Activated naive CD8-positive, alpha-beta T cell treated with anti-CD3 and anti-CD28 coated beads, Interleukin-2, amount 50 U/mL, for 24 hours (primary cell): Measurements from ENCODE around the gene TCF21.

Experiments
- ATAC-seq: fragments of 150-1000 bp; cut with Tn5 transposase; one replicate; pipeline ENCODE4 v1.10.0; 2021
- DNase-seq: peaks from one replicate; pipeline ENCODE4 v3.0.0; 2021
- H3K27ac Mint-ChIP-seq: one replicate; pipeline ENCODE4 v1.8.0; 2021; ENCODE audit warnings: mild to moderate bottlenecking, mixed read lengths
- H3K27me3 Mint-ChIP-seq: one replicate; pipeline ENCODE4 v1.8.0; 2021; ENCODE audit warnings: mixed read lengths
- H3K36me3 Mint-ChIP-seq: one replicate; pipeline ENCODE4 v1.8.0; 2021; ENCODE audit warnings: low read depth, mixed read lengths
- H3K4me1 Mint-ChIP-seq: one replicate; pipeline ENCODE4 v1.8.0; 2021; ENCODE audit warnings: mixed read lengths
- H3K4me3 Mint-ChIP-seq: one replicate; pipeline ENCODE4 v1.8.0; 2021; ENCODE audit warnings: mild to moderate bottlenecking, moderate library complexity, mixed read lengths
- H3K9me3 Mint-ChIP-seq: one replicate; pipeline ENCODE4 v1.8.0; 2021; ENCODE audit warnings: mixed read lengths

The TCF21 gene

DNA sequence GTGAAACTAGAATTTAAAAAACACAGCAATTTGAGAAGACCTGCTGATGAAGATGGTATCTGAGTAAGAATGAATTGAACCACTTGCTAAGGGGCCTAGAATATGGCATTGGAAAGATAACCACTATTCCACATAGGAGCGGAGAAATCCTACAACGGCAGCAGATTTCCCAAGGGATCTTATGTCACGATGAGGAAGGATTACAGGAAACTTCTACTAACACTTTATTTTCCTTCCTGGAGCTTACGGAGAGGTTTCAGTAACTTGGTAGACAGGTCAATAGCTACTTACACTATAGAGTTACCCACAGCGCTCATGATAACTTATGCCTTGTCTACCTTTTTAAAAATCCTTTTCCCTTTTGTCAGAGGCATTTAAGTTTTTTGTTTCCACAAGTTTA lies 11.8 kb upstream of the TCF21 start:
- Mint-ChIP-seq H3K4me1 (no peaks in the 10 kb centered on the region), H3K36me3 (no peaks in the 10 kb centered on the region), H3K9me3 (no peaks in the 10 kb centered on the region), H3K4me3 (no peak overlapping the region), H3K27me3 (peaks cover 34% of the 10 kb centered on the region), H3K27ac (no peak overlapping the region)
- DNase-seq (no peak), ATAC-seq (no peak)

DNA sequence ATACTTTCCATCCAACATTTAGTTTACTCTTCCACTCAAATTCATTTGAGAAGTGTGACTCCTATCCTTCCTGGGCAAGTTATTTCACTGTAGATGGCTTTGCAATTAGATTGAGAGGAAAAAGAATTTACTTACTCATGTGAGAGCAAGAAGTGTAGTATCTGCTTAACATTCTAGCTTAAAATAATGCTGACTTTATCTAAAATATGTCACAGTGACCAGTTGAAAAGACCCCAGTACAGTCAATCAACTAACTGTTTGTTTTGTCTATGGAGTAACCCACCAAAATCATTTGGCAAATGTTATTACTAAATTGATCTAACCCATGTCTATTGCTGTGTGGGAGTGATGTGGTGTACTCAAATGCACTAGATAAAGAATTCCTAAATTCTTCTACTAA lies 8.9 kb upstream of the TCF21 start:
- DNase-seq = no peak
- Mint-ChIP-seq H3K27ac (no peak overlapping the region), H3K9me3 (no peaks in the 10 kb centered on the region), H3K36me3 (no peaks in the 10 kb centered on the region), H3K4me3 (no peak overlapping the region), H3K27me3 (peaks cover 40% of the 10 kb centered on the region), H3K4me1 (no peaks in the 10 kb centered on the region)
- no peak for ATAC-seq

DNA sequence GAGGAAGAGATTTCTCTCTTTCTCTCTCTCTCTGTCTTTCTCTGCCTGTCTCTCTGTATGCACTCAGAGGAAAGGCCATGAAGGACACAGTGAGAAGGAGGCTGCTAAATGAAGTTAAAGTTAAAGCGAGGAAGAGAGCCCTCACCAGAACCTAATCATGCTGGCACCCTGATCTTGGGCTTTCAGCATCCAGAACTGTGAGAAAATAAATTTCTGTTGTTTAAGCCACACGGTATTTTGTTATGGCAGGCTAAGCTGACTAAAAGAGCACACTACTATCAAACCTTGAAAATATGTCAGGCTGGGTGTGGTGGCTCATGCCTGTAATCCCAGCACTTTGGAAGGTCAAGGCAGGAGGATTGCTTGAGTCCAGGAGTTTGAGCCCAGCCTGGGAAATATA lies 8.0 kb upstream of the TCF21 start:
- H3K27ac Mint-ChIP-seq = no peak overlapping the region
- ATAC-seq = no peak

DNA sequence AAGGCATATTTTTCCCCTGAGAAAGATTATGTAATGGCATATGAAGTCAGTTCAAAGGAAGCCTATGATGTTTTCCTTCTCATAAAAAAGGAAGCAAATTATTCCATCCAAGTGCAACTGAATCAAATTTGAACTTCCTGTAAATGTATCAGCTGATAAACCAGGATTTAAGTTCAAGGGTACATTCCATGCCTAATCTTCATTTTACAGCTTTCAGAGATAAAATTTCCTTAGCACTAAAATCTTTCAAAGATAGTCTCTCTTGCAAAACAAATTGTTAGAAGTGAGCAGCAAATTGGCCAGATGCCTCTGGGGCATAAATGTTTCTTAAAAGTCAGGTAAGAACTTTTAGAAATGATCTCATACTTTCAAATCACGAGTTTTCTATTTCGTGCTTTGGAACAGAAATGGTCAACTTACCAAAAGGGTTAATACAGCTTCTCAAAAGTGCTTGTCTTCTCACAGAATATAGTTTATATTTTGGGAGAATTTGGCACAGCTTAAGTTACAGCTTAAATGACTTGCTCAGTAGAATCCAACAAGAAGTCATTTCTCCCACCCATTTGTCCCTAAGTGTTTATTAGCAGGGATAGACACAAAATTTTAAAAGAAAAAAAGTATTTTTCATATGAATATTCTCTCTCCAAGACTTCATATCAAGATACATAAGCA lies 2.7 kb upstream of the TCF21 start:
- no peaks in the 10 kb centered on the region for H3K9me3 Mint-ChIP-seq
- no peak overlapping the region for H3K27ac Mint-ChIP-seq
- H3K4me3 Mint-ChIP-seq = no peak overlapping the region
- no peak for ATAC-seq
- H3K4me1 Mint-ChIP-seq = peaks cover 28% of the 10 kb centered on the region
- H3K27me3 Mint-ChIP-seq = peaks cover 71% of the 10 kb centered on the region
- no peaks in the 10 kb centered on the region for H3K36me3 Mint-ChIP-seq
- DNase-seq = no peak

More for the DNA sequence above, 8.0 kb upstream of the TCF21 start:
- Mint-ChIP-seq H3K36me3 (no peaks in the 10 kb centered on the region), H3K4me1 (no peaks in the 10 kb centered on the region), H3K9me3 (no peaks in the 10 kb centered on the region), H3K27me3 (peaks cover 37% of the 10 kb centered on the region), H3K4me3 (no peak overlapping the region)
- no peak for DNase-seq

DNA sequence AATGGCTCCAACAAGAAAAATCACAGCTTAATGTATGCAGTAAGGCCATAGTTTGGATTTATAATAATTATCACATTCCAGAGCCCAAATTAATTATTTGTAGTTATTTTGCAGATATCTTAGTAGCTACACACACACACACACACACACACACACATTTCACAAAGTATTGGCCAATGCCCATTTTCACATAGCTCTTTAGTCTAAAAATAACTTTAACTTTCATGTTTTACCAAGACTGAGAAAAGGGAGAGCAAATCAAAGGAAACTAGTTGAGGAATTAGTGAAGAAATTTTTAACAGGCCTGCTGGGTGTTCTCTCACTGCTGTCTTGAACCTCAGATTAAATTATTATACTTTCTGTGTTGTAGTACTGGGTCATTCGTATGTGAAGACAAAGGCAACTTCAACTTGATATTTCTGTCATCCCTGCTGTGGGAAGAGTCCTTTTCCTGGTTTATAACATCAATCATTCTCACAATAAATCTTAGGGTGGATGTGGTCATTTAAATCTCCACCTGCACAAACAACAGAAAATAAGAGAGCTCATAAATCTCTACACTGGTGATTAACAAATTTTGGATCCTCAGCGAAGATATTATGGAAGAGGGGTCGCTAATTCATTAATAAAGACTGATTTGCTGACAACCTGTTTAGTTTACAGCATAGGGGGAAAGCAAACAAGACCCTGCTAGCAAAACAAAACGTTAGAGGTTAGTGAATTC lies 1.6 kb upstream of the TCF21 start:
- no peak overlapping the region for H3K27ac Mint-ChIP-seq
- H3K27me3 Mint-ChIP-seq = peaks cover 76% of the 10 kb centered on the region
- H3K9me3 Mint-ChIP-seq = no peaks in the 10 kb centered on the region
- ATAC-seq (no peak), DNase-seq (no peak)
- no peaks in the 10 kb centered on the region for H3K36me3 Mint-ChIP-seq
- H3K4me3 Mint-ChIP-seq = no peak overlapping the region
- peaks cover 32% of the 10 kb centered on the region for H3K4me1 Mint-ChIP-seq

DNA sequence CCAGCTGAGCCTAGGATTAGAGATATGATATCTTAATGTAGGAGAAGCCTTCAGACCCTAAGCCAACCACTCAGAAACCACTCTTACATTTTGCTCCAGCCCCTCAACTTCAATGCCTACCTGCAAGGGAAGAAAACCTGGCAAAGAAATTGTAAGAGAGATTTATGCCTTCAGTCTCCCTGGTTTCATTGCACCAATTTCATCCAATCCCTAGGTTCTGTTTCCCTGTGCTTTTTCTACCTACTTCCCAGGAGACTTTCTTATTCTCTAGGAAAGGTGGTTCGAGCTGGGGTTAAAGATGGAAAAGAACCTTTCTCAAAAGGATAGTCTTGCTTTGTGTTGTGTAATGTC lies 1.1 kb upstream of the TCF21 start:
- Mint-ChIP-seq H3K9me3 (no peaks in the 10 kb centered on the region), H3K4me3 (no peak overlapping the region), H3K36me3 (no peaks in the 10 kb centered on the region), H3K27ac (no peak overlapping the region), H3K4me1 (peaks cover 32% of the 10 kb centered on the region), H3K27me3 (peaks cover 80% of the 10 kb centered on the region)
- ATAC-seq = no peak
- DNase-seq = no peak

DNA sequence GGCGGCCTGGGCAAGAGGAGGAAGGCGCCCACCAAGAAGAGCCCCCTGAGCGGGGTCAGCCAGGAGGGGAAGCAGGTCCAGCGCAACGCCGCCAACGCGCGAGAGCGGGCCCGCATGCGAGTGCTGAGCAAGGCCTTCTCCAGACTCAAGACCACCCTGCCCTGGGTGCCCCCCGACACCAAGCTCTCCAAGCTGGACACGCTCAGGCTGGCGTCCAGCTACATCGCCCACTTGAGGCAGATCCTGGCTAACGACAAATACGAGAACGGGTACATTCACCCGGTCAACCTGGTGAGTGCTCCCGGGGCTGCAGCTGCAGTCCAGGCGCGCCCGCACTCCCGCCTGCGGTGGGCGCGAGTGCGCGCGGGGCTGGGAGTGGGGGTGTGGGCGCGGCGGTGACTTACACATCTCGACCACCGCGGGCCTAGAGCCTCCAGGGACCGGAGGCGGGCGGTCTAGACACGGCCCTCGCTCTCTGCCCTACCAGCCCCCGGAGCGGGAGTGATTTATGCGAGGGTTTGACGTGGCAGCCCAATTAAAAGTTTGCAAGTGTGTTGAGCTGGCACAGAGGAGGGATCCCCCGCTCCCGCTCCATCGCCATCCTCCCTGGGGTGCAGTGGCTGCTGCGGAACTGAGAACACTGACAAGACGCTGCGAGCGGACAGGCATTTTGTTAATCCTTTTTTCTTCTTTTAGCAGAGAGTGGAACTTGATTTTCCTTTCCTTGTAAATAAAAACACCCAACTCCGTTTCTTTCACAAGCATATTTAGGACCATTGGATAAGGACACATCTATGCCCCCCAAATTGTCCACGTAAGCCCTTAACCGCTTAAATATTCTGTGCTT lies 867 bp downstream of the TCF21 start:
- Mint-ChIP-seq H3K27ac (no peak overlapping the region), H3K27me3 (peaks cover 85% of the 10 kb centered on the region), H3K9me3 (no peaks in the 10 kb centered on the region), H3K36me3 (no peaks in the 10 kb centered on the region), H3K4me3 (peak overlapping the region; percentile 52), H3K4me1 (peaks cover 40% of the 10 kb centered on the region)
- ATAC-seq = peak; percentile 58
- peak; percentile 13 for DNase-seq

DNA sequence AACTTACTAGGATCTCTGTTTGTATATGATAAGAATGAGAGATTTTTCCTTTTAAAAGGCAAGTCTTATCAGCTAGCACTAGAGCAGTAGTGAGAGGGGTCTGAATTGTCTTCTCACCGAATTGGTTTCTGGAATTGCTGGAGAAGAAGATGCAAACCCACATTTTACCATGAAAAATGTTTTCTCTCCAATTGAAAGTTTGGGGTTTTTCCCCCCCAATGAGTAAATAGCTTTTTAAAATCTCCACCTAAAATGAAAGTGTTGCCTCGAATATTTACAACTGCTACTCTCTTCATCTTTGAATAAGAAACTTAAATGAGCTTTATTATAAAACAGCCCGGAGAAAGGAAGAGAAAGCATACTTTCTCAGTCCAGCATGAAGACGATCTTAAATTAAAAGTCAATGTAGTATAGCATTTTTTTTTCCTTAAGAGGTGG lies 1.8 kb downstream of the TCF21 start:
- Mint-ChIP-seq H3K4me3 (peak overlapping the region; percentile 72), H3K27me3 (peaks cover 91% of the 10 kb centered on the region), H3K27ac (no peak overlapping the region), H3K9me3 (no peaks in the 10 kb centered on the region), H3K4me1 (peaks cover 40% of the 10 kb centered on the region), H3K36me3 (no peaks in the 10 kb centered on the region)
- no peak for ATAC-seq
- no peak for DNase-seq

DNA sequence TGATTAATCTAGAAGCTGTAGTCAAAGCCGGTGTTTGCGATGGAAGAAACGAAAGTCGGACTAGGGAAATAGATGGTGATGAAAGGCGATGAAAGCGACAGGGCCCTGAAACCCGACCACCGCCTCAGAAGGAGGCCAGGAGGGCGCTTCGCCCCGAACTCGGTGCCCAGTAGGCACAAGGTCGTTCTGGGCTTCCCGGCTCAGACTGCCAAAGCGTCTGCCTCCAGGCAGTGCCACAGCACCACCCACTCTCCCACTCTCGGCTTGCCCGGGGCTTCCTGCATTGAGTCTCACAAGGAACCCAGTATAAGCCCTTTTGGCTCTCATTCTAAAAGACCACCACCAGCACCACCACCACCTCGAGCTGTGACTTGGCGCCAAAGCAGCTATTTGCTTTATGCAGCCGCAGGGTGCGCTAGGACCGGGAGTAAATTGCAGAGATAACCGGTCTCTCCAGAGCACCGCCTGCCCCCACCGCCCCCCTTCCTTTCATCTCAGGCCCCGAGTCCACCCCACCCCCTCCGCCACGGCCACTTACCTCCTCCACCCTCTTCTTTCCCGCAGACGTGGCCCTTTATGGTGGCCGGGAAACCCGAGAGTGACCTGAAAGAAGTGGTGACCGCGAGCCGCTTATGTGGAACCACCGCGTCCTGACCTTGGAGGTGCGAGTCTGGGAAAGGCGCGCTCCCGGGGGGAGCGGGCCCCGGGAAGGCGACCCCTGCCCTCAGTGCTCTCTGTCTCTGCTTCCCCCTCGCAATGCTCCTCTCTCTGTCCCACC lies 2.4 kb downstream of the TCF21 start:
- Mint-ChIP-seq H3K9me3 (no peaks in the 10 kb centered on the region), H3K27me3 (peaks cover 88% of the 10 kb centered on the region), H3K4me1 (peaks cover 40% of the 10 kb centered on the region), H3K36me3 (no peaks in the 10 kb centered on the region), H3K4me3 (peak overlapping the region; percentile 72), H3K27ac (no peak overlapping the region)
- DNase-seq (peak; percentile 25), ATAC-seq (no peak)

DNA sequence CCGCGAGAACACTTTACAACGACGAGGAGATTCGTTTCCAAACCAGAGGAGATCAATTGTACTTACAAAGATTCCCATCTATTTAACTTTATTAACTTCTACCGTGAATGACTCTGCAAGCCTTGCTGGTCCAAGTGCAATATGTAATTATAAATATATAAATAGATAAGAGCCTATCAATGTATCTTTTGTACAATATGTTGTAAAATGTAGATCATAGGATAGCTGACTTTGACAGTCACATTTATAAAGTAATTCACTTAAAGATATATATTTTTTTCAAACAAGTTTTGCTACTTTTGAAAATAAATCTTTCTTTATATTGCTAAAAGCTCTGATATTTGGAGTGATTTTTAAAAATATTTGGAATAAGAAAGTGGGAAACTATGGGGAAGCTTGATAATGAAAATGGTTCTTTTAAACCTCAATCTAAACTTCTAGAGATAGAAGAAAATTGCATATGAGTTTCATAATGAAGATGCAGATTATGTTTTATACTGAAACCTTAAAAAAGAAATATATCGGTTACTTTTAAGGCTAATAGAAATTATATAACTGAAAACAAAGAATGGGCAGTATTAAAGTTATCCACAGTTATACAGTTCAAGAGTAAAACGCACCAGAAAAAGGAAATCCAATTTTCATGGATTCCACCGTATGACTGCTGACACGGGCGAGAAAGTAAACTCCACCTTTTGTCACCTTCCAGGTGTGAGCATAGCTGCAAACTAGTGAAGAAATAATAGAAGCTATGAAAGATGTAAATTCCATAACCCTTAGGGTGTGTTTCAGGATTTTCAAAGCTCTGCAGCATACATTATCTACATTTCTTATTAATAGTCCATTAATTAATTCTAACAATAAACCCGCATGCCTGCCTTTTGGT lies 3.3 kb downstream of the TCF21 start:
- Mint-ChIP-seq H3K27me3 (peaks cover 86% of the 10 kb centered on the region), H3K9me3 (no peaks in the 10 kb centered on the region), H3K4me1 (peaks cover 40% of the 10 kb centered on the region)

DNA sequence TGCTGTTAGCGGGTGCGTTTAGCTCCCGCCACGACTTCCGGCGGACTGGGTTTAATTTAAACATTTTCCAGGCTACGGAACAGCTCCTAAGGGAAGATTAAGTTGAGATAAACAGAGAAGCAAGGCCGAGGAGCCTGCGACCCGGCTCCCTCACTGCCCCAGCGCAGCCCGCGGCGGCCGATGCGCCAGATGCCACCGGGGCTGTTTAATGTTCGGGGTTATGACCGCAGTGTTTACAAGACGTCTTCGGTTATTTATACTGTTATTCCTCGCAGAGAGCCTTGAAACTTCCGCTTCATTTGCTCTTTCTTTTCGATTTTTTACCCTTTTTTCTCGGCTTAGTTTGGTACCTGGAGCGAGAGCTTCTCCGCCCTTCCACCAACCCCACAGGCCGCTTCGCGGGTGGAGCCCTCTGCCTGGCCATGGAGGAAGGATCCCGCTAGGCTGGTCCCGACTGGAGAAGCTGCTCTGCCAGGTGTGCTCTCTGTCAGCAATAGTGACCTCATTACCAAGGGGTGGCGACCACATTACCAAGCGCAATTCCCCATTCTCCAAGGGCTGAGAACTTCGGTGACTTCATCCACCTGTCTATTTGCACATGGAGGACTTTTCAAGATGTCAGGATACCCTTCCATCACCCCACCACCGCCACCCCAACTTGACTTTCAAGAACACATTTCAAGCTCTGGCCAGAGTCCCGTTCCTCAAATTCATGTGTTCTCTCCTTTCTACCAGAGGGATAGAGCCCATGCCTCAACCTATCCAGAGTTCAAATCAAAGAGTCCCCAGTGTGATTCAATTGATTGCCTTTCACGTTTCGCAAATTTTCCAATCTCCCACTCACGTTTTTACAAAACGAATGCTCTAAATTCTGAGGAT lies 4.1 kb downstream of the TCF21 start:
- Mint-ChIP-seq H3K36me3 (no peaks in the 10 kb centered on the region), H3K9me3 (no peaks in the 10 kb centered on the region), H3K27me3 (peaks cover 85% of the 10 kb centered on the region), H3K27ac (no peak overlapping the region), H3K4me3 (no peak overlapping the region), H3K4me1 (peaks cover 39% of the 10 kb centered on the region)
- DNase-seq (no peak), ATAC-seq (no peak)

More for the DNA sequence above, 3.3 kb downstream of the TCF21 start:
- DNase-seq (no peak), ATAC-seq (no peak)
- Mint-ChIP-seq H3K36me3 (no peaks in the 10 kb centered on the region), H3K27ac (no peak overlapping the region), H3K4me3 (peak overlapping the region; percentile 72)

DNA sequence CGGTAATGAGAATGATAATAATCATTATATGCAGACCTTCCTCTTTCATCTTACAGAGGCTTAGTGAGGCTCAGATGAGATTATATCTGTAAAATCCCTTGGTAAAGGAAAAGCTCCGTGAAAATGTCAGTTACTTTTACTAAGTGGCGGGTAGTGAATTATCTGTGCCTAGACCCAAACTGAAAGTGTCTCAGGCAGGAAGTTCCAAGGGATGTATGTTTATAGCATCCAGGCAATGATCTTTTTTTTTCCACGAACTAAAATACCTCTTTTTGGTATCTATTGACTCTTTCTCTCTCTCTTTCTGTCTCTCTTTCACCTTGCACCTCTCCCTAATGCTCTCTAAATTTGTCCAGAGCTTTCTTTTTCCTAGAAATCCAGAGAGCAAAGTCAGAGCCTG lies 5.0 kb downstream of the TCF21 start:
- DNase-seq (no peak), ATAC-seq (no peak)
- peaks cover 83% of the 10 kb centered on the region for H3K27me3 Mint-ChIP-seq
- no peaks in the 10 kb centered on the region for H3K36me3 Mint-ChIP-seq
- no peaks in the 10 kb centered on the region for H3K9me3 Mint-ChIP-seq
- H3K4me3 Mint-ChIP-seq = no peak overlapping the region
- no peak overlapping the region for H3K27ac Mint-ChIP-seq
- H3K4me1 Mint-ChIP-seq = peaks cover 30% of the 10 kb centered on the region

DNA sequence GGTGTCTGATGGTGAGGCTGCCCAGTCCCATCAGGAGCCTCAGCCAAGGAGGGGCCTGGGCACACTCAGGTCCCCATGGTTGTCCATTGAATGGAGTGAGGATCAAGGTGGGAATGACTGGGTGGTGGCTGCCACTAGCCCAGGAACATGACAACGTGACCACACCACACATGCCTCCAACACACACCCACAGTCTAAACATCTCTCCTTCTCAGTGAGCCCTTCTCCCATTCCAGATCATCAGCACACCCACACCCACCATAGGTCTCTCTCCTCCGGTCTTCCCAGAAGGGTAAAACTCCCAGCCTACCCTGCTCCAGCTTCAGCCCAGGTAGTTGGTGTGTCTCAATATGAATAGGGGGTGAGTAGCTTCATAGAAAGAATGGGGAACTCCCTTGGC lies 5.5 kb downstream of the TCF21 start:
- H3K4me1 Mint-ChIP-seq = peaks cover 26% of the 10 kb centered on the region
- H3K27ac Mint-ChIP-seq = no peak overlapping the region
- H3K4me3 Mint-ChIP-seq = no peak overlapping the region
- ATAC-seq = no peak
- no peaks in the 10 kb centered on the region for H3K9me3 Mint-ChIP-seq
- DNase-seq = no peak
- no peaks in the 10 kb centered on the region for H3K36me3 Mint-ChIP-seq
- peaks cover 80% of the 10 kb centered on the region for H3K27me3 Mint-ChIP-seq
